ENCODE data around the gene KRT76. TPM values are rescaled to one million over a fixed set of nuclear protein-coding genes. Genes with fewer than 3 reads are reported as not detected.

The KRT76 gene
- total RNA-seq, 4 donors from 2014 or later, result not detected

- no peak for TF ChIP-seq CTCF (IDR thresholded peaks at IDR 0.05)
- no peak for TF ChIP-seq POLR2A (IDR thresholded peaks at IDR 0.05)
- H3K27ac ChIP-seq, result no peak overlapping the region
- H3K4me1 ChIP-seq, result no peaks in the 10 kb centered on the region
Measured at GRCh38 chr12:52811191-52812072, 34.3 kb upstream of the KRT76 start.

GRCh38 chr12:52810554-52810953 lies 33.4 kb upstream of the KRT76 start:
- DNase-seq, result no peak
- Histone ChIP-seq H3K4me1 (no peaks in the 10 kb centered on the region), H3K4me3 (no peak overlapping the region), H3K27ac (no peak overlapping the region), H3K9me3 (no peaks in the 10 kb centered on the region), H3K36me3 (no peaks in the 10 kb centered on the region), H3K27me3 (no peaks in the 10 kb centered on the region)
- TF ChIP-seq CTCF (IDR thresholded peaks at IDR 0.05), result no peak

More at GRCh38 chr12:52811191-52812072, 34.3 kb upstream of the KRT76 start:
- H3K27me3 ChIP-seq, result no peaks in the 10 kb centered on the region
- H3K36me3 ChIP-seq, result no peaks in the 10 kb centered on the region
- no peak for DNase-seq
- no peaks in the 10 kb centered on the region for H3K9me3 ChIP-seq
- no peak overlapping the region for H3K4me3 ChIP-seq

GRCh38 chr12:52809166-52809565 lies 32.0 kb upstream of the KRT76 start:
- TF ChIP-seq POLR2A (IDR thresholded peaks at IDR 0.05) (no peak), CTCF (IDR thresholded peaks at IDR 0.05) (no peak)
- no peak for DNase-seq
- Histone ChIP-seq H3K9me3 (no peaks in the 10 kb centered on the region), H3K27ac (no peak overlapping the region), H3K36me3 (no peaks in the 10 kb centered on the region), H3K4me3 (no peak overlapping the region), H3K4me1 (no peaks in the 10 kb centered on the region), H3K27me3 (no peaks in the 10 kb centered on the region)

- no peak overlapping the region for H3K4me3 ChIP-seq
- no peak for TF ChIP-seq POLR2A (IDR thresholded peaks at IDR 0.05)
- TF ChIP-seq CTCF (IDR thresholded peaks at IDR 0.05), result no peak
- no peak for DNase-seq
- H3K9me3 ChIP-seq, result no peaks in the 10 kb centered on the region
- no peaks in the 10 kb centered on the region for H3K4me1 ChIP-seq
- H3K27me3 ChIP-seq, result no peaks in the 10 kb centered on the region
- no peak overlapping the region for H3K27ac ChIP-seq
- H3K36me3 ChIP-seq, result no peaks in the 10 kb centered on the region
Measured at GRCh38 chr12:52808573-52809160, 31.5 kb upstream of the KRT76 start.

GRCh38 chr12:52807544-52808470 lies 30.7 kb upstream of the KRT76 start:
- TF ChIP-seq POLR2A (IDR thresholded peaks at IDR 0.05) (no peak), CTCF (IDR thresholded peaks at IDR 0.05) (no peak)
- Histone ChIP-seq H3K9me3 (no peaks in the 10 kb centered on the region), H3K36me3 (no peaks in the 10 kb centered on the region), H3K4me3 (no peak overlapping the region), H3K27me3 (no peaks in the 10 kb centered on the region), H3K4me1 (no peaks in the 10 kb centered on the region), H3K27ac (no peak overlapping the region)
- no peak for DNase-seq
